ENCODE results near the gene ACMSD. TPM values are rescaled to one million over a fixed set of nuclear protein-coding genes. Genes with fewer than 3 reads are reported as not detected.
"Not testable (repeated sequence)": the region's sequence is repeated elsewhere in the genome, so short reads cannot be mapped to it uniquely, and the experiment has no call there.

Gene ACMSD
- total RNA-seq, 2 donors from 2014 or later = not detected

GRCh38 chr2:134892282-134893035 is 54.0 kb downstream of the ACMSD start:
- Histone ChIP-seq H3K4me3 (no peak overlapping the region), H3K27me3 (replicated peaks; ENCODE audit: insufficient read depth) (no peaks in the 10 kb centered on the region), H3K9me3 (no peaks in the 10 kb centered on the region), H3K4me1 (replicated peaks) (no peaks in the 10 kb centered on the region), H3K27ac (no peak overlapping the region), H3K36me3 (no peaks in the 10 kb centered on the region)
- WGBS = 100% methylated on average over 1 of the region's 1 CpG
- DNase-seq (ENCODE audit: low spot score) = no peak
- no peak for TF ChIP-seq CTCF (IDR thresholded peaks at IDR 0.05)
- TF ChIP-seq POLR2AphosphoS5 (IDR thresholded peaks at IDR 0.05) = no peak
- no peak for TF ChIP-seq POLR2A (IDR thresholded peaks at IDR 0.05)
- intact Hi-C loops (cut with DNase I) = loop anchor here (10.0 kb wide), 1 partner anchor 428 kb away; no protein-coding TSS in a partner anchor

DNA sequence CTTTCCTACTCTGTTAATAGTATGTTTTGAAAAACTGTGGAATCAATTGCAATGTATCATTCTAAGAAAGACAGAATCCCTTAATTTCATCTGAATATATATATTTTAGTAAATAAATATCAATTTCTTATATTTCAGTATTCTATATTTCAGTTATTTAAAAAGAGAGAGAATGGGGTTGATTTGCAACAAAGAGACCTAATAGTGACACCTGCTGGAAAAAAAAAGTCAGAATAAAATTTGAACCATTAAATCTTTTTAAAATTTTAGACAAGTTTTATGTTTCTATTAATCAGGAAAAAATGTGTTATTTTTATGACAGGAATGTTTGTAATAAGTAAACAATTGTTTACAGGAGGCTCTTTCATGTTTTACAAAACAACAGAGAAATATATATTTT is 59.5 kb downstream of the ACMSD start:
- H3K4me3 ChIP-seq = no peak overlapping the region
- intact Hi-C loops (cut with DNase I) = loop anchor here (10.0 kb wide), 1 partner anchor 433 kb away; no protein-coding TSS in a partner anchor
- no peaks in the 10 kb centered on the region for H3K9me3 ChIP-seq
- H3K36me3 ChIP-seq = no peaks in the 10 kb centered on the region
- no peak for TF ChIP-seq POLR2A (IDR thresholded peaks at IDR 0.05)
- TF ChIP-seq CTCF (IDR thresholded peaks at IDR 0.05) = peak in 1 of 4 experiments; percentile 11
- H3K27ac ChIP-seq = no peak overlapping the region
- H3K27me3 ChIP-seq (replicated peaks; ENCODE audit: insufficient read depth) = no peaks in the 10 kb centered on the region
- no peak for DNase-seq (ENCODE audit: low spot score)
- no peaks in the 10 kb centered on the region for H3K4me1 ChIP-seq (replicated peaks)

GRCh38 chr2:134899204-134899603 is 60.8 kb downstream of the ACMSD start:
- no peaks in the 10 kb centered on the region for H3K9me3 ChIP-seq
- H3K4me3 ChIP-seq = no peak overlapping the region
- TF ChIP-seq CTCF (IDR thresholded peaks at IDR 0.05) = no peak
- no peak for TF ChIP-seq POLR2AphosphoS5 (IDR thresholded peaks at IDR 0.05)
- TF ChIP-seq POLR2A (IDR thresholded peaks at IDR 0.05) = no peak
- H3K27ac ChIP-seq = no peak overlapping the region
- H3K27me3 ChIP-seq (replicated peaks; ENCODE audit: insufficient read depth) = no peaks in the 10 kb centered on the region
- H3K4me1 ChIP-seq (replicated peaks) = no peaks in the 10 kb centered on the region
- no peaks in the 10 kb centered on the region for H3K36me3 ChIP-seq
- intact Hi-C loops (cut with DNase I) = loop anchor here (10.0 kb wide), 1 partner anchor 434 kb away; no protein-coding TSS in a partner anchor
- no peak for DNase-seq (ENCODE audit: low spot score)

DNA sequence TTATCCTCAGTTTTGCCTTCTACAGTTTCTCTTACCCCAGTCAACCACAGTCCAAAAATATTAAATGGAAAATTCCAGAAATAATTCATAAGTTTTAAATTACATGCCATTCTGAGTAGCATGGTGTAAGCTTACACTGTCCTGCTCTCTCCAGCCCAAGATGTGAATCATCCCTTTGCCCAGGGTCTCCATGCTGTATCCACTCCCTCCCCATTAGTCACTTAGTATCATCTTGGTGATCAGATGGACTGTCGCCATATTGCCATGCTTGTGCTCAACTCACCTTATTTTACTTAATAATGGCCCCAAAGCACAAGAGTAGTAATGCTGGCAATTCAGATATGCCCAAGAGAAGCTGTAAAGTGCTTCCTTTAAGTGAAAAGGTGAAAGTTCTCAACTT is 61.7 kb downstream of the ACMSD start:
- Histone ChIP-seq H3K27ac (no peak overlapping the region), H3K4me3 (no peak overlapping the region), H3K27me3 (replicated peaks; ENCODE audit: insufficient read depth) (no peaks in the 10 kb centered on the region), H3K9me3 (no peaks in the 10 kb centered on the region), H3K4me1 (replicated peaks) (no peaks in the 10 kb centered on the region), H3K36me3 (no peaks in the 10 kb centered on the region)
- no peak for DNase-seq (ENCODE audit: low spot score)
- intact Hi-C loops (cut with DNase I) = no loop called here
- 100% methylated on average over 1 of the region's 1 CpG for WGBS
- TF ChIP-seq POLR2A (IDR thresholded peaks at IDR 0.05) (no peak), CTCF (IDR thresholded peaks at IDR 0.05) (no peak), POLR2AphosphoS5 (IDR thresholded peaks at IDR 0.05) (no peak)

DNA sequence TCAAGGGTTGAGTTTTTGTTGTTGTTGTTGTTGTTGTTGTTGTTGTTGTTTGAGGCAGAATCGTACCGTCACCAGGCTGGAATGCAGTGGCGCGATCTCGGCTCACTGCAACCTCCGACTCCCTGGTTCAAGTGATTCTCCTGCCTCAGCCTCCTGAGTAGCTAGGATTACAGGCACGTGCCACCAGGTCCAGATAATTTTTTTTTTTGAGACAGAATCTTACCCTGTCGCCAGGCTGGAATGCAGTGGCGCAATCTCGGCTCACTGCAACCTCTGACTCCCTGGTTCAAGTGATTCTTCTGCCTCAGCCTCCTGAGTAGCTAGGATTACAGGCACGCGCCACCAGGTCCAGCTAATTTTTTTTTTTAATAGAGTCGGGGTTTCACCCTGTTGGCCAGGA is 65.3 kb downstream of the ACMSD start:
- H3K27me3 ChIP-seq (replicated peaks; ENCODE audit: insufficient read depth); H3K27ac ChIP-seq; H3K4me1 ChIP-seq (replicated peaks); intact Hi-C loops (cut with DNase I); DNase-seq (ENCODE audit: low spot score); H3K36me3 ChIP-seq; H3K4me3 ChIP-seq; H3K9me3 ChIP-seq: not testable (repeated sequence)
- 95% methylated on average over 13 of the region's 13 CpGs for WGBS

All from prostate gland (tissue), 2 donors.